Spleen (tissue), 11 donors: Measurements from ENCODE around the gene PRKG1. TPM values are rescaled to one million over a fixed set of nuclear protein-coding genes. Genes with fewer than 3 reads are reported as not detected.

ENCODE experiments used
- DNase-seq: peaks from one replicate; pipeline ENCODE4 v3.0.0-alpha.2; 2020
- H3K27ac ChIP-seq, 8 donors: fragments of 200-600 bp; sonication (generic) in 7 of 8; 1 replicate in 4 of 8; 2 replicates in 4 of 8; pipeline versions ENCODE4 v1.5.0 to v1.8.0; 2016 to 2021; ENCODE audit warnings: inconsistent platforms in 4 of 8, mild to moderate bottlenecking in 4 of 8, moderate library complexity in 1 of 8
- H3K27me3 ChIP-seq, 7 donors: fragments of 200-600 bp; sonication (generic) in 6 of 7; replicated peaks in 1 of 7; 1 replicate in 4 of 7; 2 replicates in 3 of 7; pipeline versions ENCODE4 v1.5.0 to v1.8.0; 2016 to 2021; ENCODE audit warnings: inconsistent platforms in 3 of 7, mild to moderate bottlenecking in 1 of 7
- H3K36me3 ChIP-seq, 6 donors: fragments of 200-600 bp; sonication (generic) in 5 of 6; 1 replicate in 4 of 6; 2 replicates in 2 of 6; pipeline versions ENCODE4 v1.5.0 to v1.8.0; 2016 to 2021; ENCODE audit warnings: inconsistent platforms in 2 of 6
- H3K4me1 ChIP-seq, 6 donors: fragments of 200-600 bp; sonication (generic) in 5 of 6; 1 replicate in 3 of 6; 2 replicates in 3 of 6; pipeline versions ENCODE4 v1.5.0 to v1.8.0; 2016 to 2021; ENCODE audit warnings: inconsistent platforms in 3 of 6
- H3K4me3 ChIP-seq, 8 donors: fragments of 200-600 bp; sonication (generic) in 7 of 8; 1 replicate in 4 of 8; 2 replicates in 4 of 8; pipeline versions ENCODE4 v1.5.0 to v1.8.0; 2016 to 2021; ENCODE audit warnings: inconsistent platforms in 4 of 8, mild to moderate bottlenecking in 4 of 8, moderate library complexity in 2 of 8
- H3K9me3 ChIP-seq, 8 donors: fragments of 200-600 bp; sonication (generic) in 7 of 8; 1 replicate in 4 of 8; 2 replicates in 4 of 8; pipeline versions ENCODE4 v1.5.0 to v1.8.0; 2016 to 2021; ENCODE audit warnings: inconsistent platforms in 4 of 8
- POLR2A ChIP-seq, 3 donors: fragments of 450-650 bp; IDR thresholded peaks; one replicate each; pipeline ENCODE4 v1.5.1; 2017; ENCODE audit warnings: antibody characterized with exemption in 3 of 3, mild to moderate bottlenecking in 1 of 3
- POLR2AphosphoS5 ChIP-seq, 3 donors: sonication (generic); formaldehyde crosslinking; IDR thresholded peaks; one replicate each; pipeline ENCODE4 v1.5.1; 2017; ENCODE audit warnings: antibody characterized with exemption in 3 of 3
- WGBS, 5 donors: extraction: QIAGEN DNeasy Blood & Tissue Kit in 3 of 5; methylation state at CpG; one replicate each; pipeline versions ENCODE4 v1.1.5 to v1.1.7; 2013 to 2018; 5-methylcytosine and 5-hydroxymethylcytosine counted together
- intact Hi-C: fragments of 100-400 bp; cut with DNase I; formaldehyde crosslinking; loops from one replicate; pipeline ENCODE4 v1.15.0; 2023; ENCODE audit warnings: low total_unique reads
- polyA plus RNA-seq, 3 donors: library from polyadenylated mRNA; stranded (reverse); fragments of 200-250 nt; gene quantifications; one replicate each; pipeline ENCODE4 v1.2.1, GENCODE V29; 2013
- total RNA-seq, 7 donors: library from RNA; depleted of rRNA in 3 of 7; stranded (reverse); fragments of >200 nt in 3 of 7; fragmentation: NEBNext Ultra II Directional in 4 of 7; extraction: Animal tissue kit (Norgen Biotek cat#: 25700) in 4 of 7; gene quantifications; one replicate each; pipeline versions ENCODE4 v1.1.0 to v1.2.1, GENCODE V29; 2016 to 2021
- TF ChIP-seq, protein P1 (sequence below), 11 experiments: fragments of 200-600 bp in 7 of 11; fragments of 450-650 bp in 4 of 11; sonication (generic) in 4 of 11; IDR thresholded peaks in 8 of 11; conservative IDR thresholded peaks in 3 of 11; 1 replicate in 7 of 11; 2 replicates in 4 of 11; pipeline versions ENCODE4 v1.4.0 to v1.8.0; 2016 to 2021; ENCODE audit warnings: antibody characterized with exemption in 11 of 11, inconsistent platforms in 4 of 11, mild to moderate bottlenecking in 1 of 11
- donor health status: healthy with polysubstance abuse.
- donor health status: DM: no; HTN: no; CAD: no; lungs with moderate emphysema.
- donor health status: DM: no; HTN: no; CAD: no.
- donor health status: Bipolar disorder and iron deficiency.
- donor health status: healthy.
- donor health status: DM: no; HTN: no; CAD: no.
- donor health status: DM: yes; HTN: yes; CAD: no.

The PRKG1 gene
- total and polyA plus RNA-seq, 10 donors: 0.65 to 10.5 (median 7.2) TPM

DNA sequence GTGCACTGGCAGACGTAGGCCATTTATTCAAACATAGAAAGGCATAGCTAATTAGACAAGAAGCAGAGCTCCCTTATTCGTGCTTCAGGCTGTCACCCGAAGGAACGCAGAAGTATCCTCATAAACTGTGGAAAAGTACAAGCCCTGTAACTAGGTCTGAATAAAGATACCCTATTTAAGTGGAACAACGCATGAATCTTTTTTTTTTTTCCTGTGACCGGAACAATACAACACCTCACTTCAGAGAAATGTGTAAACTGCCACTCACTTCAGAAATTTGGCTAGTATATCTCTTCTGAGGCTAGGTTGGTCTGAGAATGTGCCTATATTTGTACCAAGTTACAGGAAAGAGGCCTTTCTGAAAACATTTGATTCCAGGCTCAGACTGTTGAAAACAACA is 633.1 kb downstream of the PRKG1 start:
- Histone ChIP-seq H3K27ac (peak overlapping the region in 2 of 8 donors; percentile 3 to 39), H3K4me3 (no peak overlapping the region), H3K9me3 (no peaks in the 10 kb centered on the region), H3K27me3 (peaks cover 0 to 3% (median 0%) of the 10 kb centered on the region in 7 donors), H3K36me3 (no peaks in the 10 kb centered on the region), H3K4me1 (no peaks in the 10 kb centered on the region)
- WGBS, 5 donors: 79 to 86% (median 81%) methylated on average over 6 of the region's 6 CpGs
- TF ChIP-seq POLR2AphosphoS5 (IDR thresholded peaks at IDR 0.05) (no peak), POLR2A (IDR thresholded peaks at IDR 0.05) (no peak)
- TF ChIP-seq, protein P1, sequence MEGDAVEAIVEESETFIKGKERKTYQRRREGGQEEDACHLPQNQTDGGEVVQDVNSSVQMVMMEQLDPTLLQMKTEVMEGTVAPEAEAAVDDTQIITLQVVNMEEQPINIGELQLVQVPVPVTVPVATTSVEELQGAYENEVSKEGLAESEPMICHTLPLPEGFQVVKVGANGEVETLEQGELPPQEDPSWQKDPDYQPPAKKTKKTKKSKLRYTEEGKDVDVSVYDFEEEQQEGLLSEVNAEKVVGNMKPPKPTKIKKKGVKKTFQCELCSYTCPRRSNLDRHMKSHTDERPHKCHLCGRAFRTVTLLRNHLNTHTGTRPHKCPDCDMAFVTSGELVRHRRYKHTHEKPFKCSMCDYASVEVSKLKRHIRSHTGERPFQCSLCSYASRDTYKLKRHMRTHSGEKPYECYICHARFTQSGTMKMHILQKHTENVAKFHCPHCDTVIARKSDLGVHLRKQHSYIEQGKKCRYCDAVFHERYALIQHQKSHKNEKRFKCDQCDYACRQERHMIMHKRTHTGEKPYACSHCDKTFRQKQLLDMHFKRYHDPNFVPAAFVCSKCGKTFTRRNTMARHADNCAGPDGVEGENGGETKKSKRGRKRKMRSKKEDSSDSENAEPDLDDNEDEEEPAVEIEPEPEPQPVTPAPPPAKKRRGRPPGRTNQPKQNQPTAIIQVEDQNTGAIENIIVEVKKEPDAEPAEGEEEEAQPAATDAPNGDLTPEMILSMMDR (IDR thresholded peaks at IDR 0.05 in 8 of 11, conservative IDR thresholded peaks at IDR 0.05 in 3 of 11): no peak
- intact Hi-C loops: no loop called here
- no peak for DNase-seq

DNA sequence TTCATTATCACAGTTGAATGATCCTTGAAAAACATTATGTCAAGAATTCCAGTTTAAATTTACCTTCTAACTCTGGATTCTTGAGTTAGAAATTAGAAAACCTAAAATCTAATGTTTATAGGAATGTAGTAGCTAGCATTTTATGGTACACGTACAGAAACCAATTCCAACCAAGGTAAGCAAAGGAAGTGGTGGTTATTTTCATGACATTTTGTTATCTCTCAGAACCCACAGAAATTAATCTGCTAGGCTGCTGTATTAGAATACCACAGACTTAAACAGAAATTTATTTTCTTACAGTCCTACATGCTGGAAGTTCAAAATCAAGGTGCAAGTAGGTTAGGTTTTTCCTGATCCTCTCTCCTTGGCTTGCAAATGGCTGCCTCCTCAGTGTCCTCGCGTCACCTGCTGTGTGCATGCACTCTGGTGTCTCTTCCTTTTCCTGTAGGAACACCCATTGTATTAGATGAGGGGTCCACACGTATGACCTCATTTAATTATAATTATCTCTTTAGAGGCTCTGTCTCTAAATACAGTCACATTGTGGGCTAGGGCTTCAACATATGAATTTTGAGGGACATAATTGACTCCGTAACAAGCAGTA is 633.6 kb downstream of the PRKG1 start:
- DNase-seq: no peak
- H3K27ac ChIP-seq: peak overlapping the region in 2 of 8 donors; percentile 3 to 39
- H3K27me3 ChIP-seq: peaks cover 0 to 3% (median 0%) of the 10 kb centered on the region in 7 donors
- WGBS, 5 donors: 68 to 84% (median 82%) methylated on average over 5 of the region's 5 CpGs
- H3K4me3 ChIP-seq: no peak overlapping the region
- intact Hi-C loops: no loop called here
- H3K9me3 ChIP-seq: no peaks in the 10 kb centered on the region
- TF ChIP-seq, protein P1 (IDR thresholded peaks at IDR 0.05 in 8 of 11, conservative IDR thresholded peaks at IDR 0.05 in 3 of 11): no peak
- TF ChIP-seq POLR2A (IDR thresholded peaks at IDR 0.05) (no peak), POLR2AphosphoS5 (IDR thresholded peaks at IDR 0.05) (no peak)
- no peaks in the 10 kb centered on the region for H3K36me3 ChIP-seq
- no peaks in the 10 kb centered on the region for H3K4me1 ChIP-seq

GRCh38 chr10:51708609-51709008 is 634.3 kb downstream of the PRKG1 start:
- 68 to 87% (median 83%) methylated on average over 2 of the region's 2 CpGs for WGBS, 5 donors
- peaks cover 0 to 3% (median 0%) of the 10 kb centered on the region in 7 donors for H3K27me3 ChIP-seq
- TF ChIP-seq, protein P1 (IDR thresholded peaks at IDR 0.05 in 8 of 11, conservative IDR thresholded peaks at IDR 0.05 in 3 of 11): no peak
- TF ChIP-seq POLR2A (IDR thresholded peaks at IDR 0.05) (no peak), POLR2AphosphoS5 (IDR thresholded peaks at IDR 0.05) (no peak)
- intact Hi-C loops: no loop called here
- no peak for DNase-seq
- H3K9me3 ChIP-seq: no peaks in the 10 kb centered on the region
- H3K4me1 ChIP-seq: no peaks in the 10 kb centered on the region
- no peaks in the 10 kb centered on the region for H3K36me3 ChIP-seq
- no peak overlapping the region for H3K4me3 ChIP-seq
- peak overlapping the region in 1 of 8 donors; percentile 39 for H3K27ac ChIP-seq

DNA sequence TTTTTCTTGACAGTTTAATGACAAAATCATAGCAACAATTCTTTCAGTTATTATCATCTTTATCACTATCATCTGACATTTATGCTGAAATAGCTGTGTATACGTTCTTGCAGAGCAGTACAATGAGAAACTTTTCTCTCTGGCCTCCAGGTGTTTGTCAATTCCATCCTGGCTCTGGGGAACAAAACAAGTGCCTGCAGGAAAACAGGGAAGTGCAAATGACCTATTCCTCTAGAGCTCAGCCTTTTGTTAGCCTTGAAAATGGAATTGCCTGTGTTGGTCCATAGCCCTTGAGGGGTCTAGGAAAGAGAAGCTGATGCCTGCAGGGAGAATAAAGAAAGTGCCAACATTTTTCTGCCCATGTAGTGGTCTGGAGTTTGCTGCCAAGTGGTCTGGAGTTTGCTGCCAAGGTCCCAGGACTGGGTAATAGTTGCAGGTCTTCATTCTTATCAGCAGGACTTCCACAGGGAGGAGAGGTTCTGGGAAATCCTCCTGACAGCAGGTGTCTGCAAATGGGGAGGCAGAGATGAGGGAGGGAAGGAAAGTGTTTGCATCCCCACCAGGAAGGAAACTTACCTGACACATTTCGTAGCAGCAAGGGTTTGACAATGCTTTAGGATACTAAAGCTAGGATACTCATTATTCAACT is 635.2 kb downstream of the PRKG1 start:
- H3K4me1 ChIP-seq: no peaks in the 10 kb centered on the region
- H3K27me3 ChIP-seq: peaks cover 0 to 3% (median 0%) of the 10 kb centered on the region in 7 donors
- no peaks in the 10 kb centered on the region for H3K36me3 ChIP-seq
- no peak for DNase-seq
- TF ChIP-seq POLR2A (IDR thresholded peaks at IDR 0.05): no peak
- TF ChIP-seq, protein P1 (IDR thresholded peaks at IDR 0.05 in 8 of 11, conservative IDR thresholded peaks at IDR 0.05 in 3 of 11): no peak
- TF ChIP-seq POLR2AphosphoS5 (IDR thresholded peaks at IDR 0.05): no peak
- H3K27ac ChIP-seq: no peak overlapping the region
- intact Hi-C loops: no loop called here
- 67 to 82% (median 71%) methylated on average over 2 of the region's 2 CpGs for WGBS, 5 donors
- H3K4me3 ChIP-seq: no peak overlapping the region
- H3K9me3 ChIP-seq: no peaks in the 10 kb centered on the region
